Muscle layer of duodenum (tissue), 2 donors: Measurements from ENCODE around the gene POLG.
A peak's percentile ranks its signal among the peaks of the same experiment; 100 is the strongest.

Source experiments
- H3K27ac ChIP-seq: one replicate; pipeline ENCODE4 v1.7.0; 2013; ENCODE audit warnings: mild to moderate bottlenecking, low read length
- H3K27me3 ChIP-seq: one replicate; pipeline ENCODE4 v1.7.0; 2013; ENCODE audit warnings: low read depth, mild to moderate bottlenecking, control low read depth, low read length
- H3K36me3 ChIP-seq, 2 donors: one replicate each; pipeline ENCODE4 v1.7.0; 2013; ENCODE audit warnings: low read length in 2 of 2, control low read depth in 1 of 2, mild to moderate bottlenecking in 1 of 2; ENCODE audit not compliant: insufficient read depth in 2 of 2, control insufficient read depth in 1 of 2
- H3K4me1 ChIP-seq, 2 donors: one replicate each; pipeline ENCODE4 v1.7.0; 2013; ENCODE audit warnings: low read length in 2 of 2, mild to moderate bottlenecking in 2 of 2, control low read depth in 1 of 2, moderate library complexity in 1 of 2; ENCODE audit not compliant: insufficient read depth in 2 of 2, control insufficient read depth in 1 of 2
- H3K4me3 ChIP-seq, 2 donors: one replicate each; pipeline ENCODE4 v1.7.0; 2013; ENCODE audit warnings: low read length in 2 of 2, low read depth in 1 of 2, mild to moderate bottlenecking in 1 of 2
- H3K9me3 ChIP-seq, 2 donors: one replicate each; pipeline ENCODE4 v1.7.0; 2013; ENCODE audit warnings: low read length in 2 of 2, control low read depth in 1 of 2, mild to moderate bottlenecking in 1 of 2; ENCODE audit not compliant: control insufficient read depth in 1 of 2
- donor health status: healthy.

The POLG gene

DNA sequence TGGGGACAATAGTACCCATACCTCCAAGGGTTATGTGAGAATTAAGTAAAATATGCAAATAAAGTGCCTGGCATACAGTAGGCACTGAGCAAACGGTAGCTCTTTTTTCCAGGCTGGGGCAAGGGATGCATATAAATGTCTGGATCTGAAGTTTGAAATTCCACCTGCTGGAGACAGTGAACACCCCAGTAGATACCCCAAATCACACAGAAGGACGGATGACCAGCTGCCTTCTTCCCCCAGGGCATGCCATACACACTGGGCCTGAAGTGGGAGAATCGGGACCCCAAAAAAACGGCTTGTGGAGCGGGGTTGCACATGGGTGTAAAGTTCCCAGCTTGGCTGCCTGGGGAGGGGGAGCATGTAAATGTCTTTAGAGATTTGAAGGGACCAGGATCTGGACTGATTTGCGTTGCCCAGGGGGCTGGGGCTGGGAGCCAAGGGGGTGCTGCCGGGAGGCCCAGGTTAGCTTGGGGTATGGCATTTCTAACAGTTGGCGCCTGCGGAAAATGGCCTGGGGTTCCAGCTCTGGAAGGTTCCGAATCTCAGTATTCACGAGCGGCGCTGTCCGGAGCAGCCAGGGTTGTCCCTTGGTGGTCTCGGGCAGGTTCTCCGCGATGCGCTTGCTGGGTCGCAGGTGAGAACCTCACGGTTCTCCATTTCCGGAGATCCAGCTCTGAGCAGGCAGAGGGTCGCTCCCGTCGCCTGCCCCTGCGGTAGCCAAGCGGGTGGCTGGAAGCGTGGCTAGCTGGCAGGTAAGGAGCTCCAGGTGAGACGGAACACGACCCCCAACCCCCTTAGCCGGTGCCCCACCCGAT is 42.6 kb upstream of the POLG start:
- Histone ChIP-seq H3K36me3 (no peaks in the 10 kb centered on the region), H3K27ac (no peak overlapping the region), H3K27me3 (peaks cover 71% of the 10 kb centered on the region), H3K4me1 (peaks cover 0 to 15% of the 10 kb centered on the region in 2 donors), H3K9me3 (no peaks in the 10 kb centered on the region), H3K4me3 (peak overlapping the region in 1 of 2 donors; percentile 4)

DNA sequence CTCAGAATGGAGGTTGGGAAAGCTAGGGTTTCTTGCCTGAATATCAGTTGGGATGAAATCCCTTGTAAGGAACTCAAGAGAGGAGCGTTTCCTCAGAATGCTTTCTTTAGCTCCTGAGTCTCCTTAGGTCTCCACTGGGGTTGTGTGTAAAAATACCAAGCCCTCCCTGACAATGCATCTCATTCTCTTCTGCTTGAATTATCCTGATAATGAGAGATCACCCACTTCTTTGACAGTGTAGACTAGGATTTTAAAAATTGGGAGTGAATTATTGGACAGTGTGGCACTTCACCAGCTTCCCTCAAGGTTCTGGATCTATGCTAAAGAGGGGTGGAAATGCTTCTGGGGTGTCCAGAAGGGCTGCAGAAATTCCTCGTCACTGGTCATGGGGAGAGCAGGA is 41.8 kb upstream of the POLG start:
- H3K27ac ChIP-seq = no peak overlapping the region
- H3K27me3 ChIP-seq = peaks cover 78% of the 10 kb centered on the region

DNA sequence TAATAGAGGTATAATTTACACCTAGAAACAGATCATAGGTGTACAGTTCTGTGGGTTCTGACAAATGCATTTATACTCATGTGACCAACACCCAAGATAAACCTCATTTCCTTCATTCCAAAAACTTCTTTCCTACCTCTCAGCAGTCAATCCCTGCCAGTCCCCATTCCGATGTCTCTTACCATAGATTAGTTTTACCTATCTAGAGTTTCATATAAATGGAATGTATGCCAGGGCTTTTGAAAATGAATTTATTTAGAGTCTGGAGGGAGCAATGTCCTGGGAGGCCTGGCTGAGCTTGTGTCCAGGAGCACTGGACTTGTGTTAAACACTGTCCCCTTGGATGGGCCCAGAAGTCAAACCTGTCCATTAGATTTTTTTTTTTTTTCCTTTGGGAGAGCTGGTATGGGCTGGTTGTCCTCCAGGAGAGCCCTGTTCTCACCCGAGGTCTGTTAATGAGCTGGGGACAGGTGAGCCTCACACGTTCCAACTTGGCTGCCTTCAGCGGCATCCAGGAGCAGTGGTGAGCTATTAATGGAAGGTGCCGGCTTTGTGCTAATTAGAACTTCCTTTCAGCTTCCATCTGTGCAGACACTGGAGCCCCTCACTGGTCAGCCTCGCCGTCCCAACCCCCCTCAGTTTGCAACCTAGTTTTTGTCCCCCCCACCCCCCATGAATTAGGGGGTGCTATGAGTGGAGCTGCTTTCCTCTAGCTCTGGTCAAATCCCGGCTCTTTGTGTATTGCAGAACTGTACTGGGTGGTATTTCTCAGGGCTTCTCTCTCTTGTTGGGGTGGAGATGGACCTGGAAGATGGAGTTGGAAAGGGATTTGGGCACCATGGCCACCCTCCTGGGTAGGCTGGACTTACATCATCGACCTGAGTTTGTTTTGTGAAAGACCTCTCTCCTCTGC is 40.7 kb upstream of the POLG start:
- H3K27ac ChIP-seq = no peak overlapping the region
- H3K4me3 ChIP-seq = no peak overlapping the region
- no peaks in the 10 kb centered on the region for H3K36me3 ChIP-seq
- H3K9me3 ChIP-seq = no peaks in the 10 kb centered on the region
- H3K4me1 ChIP-seq = peaks cover 4 to 29% of the 10 kb centered on the region in 2 donors
- peaks cover 80% of the 10 kb centered on the region for H3K27me3 ChIP-seq

More for the DNA sequence above, 41.8 kb upstream of the POLG start:
- Histone ChIP-seq H3K9me3 (no peaks in the 10 kb centered on the region), H3K4me3 (no peak overlapping the region), H3K36me3 (no peaks in the 10 kb centered on the region), H3K4me1 (peaks cover 0 to 20% of the 10 kb centered on the region in 2 donors)

DNA sequence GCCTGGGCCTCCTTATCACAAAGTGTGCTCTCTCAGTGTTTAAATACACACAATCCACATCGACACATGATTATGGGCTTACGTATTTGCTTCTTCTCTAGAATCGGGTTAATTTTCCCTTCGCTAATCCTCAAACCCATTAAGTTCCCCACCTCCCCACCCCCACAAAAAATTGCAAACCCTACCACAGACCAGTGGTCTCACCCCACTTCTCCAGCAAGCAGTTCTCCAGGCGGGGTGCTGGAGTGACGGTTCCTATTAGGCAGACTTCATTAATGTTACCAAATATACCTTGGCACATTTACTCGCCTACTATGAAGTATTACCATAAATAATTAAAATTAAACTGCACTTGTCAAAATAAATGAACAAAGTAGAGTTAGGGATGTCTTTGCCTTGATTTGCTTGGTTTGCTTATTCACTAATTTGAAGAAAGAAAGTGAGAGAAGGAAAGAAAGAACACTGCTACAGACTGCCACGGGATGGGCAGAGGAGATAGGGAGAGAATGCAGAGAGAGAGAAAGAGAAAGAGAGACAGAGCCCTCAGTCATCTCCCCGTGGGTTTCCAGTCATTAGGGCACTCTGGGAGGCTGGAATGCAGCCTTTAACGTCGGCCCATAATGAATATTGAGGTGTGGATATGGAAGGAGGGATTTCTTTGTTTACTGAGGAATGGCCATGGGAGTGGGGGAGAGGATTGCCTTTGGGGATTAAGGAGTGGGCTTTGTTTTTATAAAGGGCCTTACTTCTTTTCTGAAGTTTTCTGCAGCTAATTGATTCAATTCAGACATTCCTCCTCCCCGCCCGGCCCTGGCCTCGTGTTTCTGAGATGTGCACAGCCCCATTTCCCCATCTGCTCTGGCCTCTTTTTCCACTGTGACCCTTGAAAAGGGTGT is 39.7 kb upstream of the POLG start:
- Histone ChIP-seq H3K27me3 (peaks cover 86% of the 10 kb centered on the region), H3K36me3 (no peaks in the 10 kb centered on the region), H3K27ac (no peak overlapping the region), H3K9me3 (no peaks in the 10 kb centered on the region), H3K4me3 (no peak overlapping the region), H3K4me1 (peaks cover 4 to 30% of the 10 kb centered on the region in 2 donors)

DNA sequence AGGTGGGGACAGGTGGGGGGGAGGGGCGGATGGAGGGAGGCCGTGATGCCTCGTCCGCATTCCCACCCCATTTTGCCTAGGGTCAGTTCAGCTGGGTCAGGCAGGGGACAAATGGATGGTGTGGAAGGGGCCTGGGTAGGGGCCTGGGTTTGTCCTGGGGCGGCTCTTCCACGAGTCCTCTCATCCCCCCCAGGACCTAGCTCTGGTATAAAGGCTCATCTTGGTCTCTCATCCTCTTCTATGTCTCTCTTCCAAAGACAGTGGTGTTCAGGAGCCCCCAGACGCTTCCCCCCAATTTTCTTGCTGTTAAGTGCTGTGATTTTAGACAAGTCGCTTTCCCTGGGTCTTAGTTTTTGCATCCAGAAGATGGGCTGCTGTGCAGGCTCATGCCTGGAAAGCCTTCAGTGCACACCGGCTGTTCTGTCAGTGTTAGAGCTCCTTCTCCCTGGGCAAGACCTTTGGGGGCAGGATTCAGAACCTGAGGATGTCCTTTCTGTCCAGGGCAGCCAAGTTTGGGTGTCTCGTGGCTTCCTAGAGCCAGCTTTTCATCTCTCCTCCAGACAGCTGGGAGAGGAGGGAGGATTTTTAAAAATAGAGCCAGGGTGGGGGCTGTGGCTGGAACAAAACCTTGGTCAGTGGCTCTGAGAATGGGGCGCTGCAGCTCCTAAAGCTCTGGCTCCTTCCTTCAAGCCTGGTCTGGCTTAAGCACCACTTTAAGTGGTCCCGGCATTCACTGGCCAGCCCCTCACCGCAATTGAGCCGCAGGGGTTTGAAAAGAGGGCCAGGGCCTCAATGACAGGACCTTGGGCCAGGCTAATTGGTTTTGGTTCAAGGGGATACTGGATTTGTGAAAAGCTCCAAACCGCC is 37.7 kb upstream of the POLG start:
- no peak overlapping the region for H3K4me3 ChIP-seq
- peaks cover 90% of the 10 kb centered on the region for H3K27me3 ChIP-seq
- H3K36me3 ChIP-seq = no peaks in the 10 kb centered on the region
- no peak overlapping the region for H3K27ac ChIP-seq
- H3K9me3 ChIP-seq = no peaks in the 10 kb centered on the region
- peaks cover 4 to 24% of the 10 kb centered on the region in 2 donors for H3K4me1 ChIP-seq

DNA sequence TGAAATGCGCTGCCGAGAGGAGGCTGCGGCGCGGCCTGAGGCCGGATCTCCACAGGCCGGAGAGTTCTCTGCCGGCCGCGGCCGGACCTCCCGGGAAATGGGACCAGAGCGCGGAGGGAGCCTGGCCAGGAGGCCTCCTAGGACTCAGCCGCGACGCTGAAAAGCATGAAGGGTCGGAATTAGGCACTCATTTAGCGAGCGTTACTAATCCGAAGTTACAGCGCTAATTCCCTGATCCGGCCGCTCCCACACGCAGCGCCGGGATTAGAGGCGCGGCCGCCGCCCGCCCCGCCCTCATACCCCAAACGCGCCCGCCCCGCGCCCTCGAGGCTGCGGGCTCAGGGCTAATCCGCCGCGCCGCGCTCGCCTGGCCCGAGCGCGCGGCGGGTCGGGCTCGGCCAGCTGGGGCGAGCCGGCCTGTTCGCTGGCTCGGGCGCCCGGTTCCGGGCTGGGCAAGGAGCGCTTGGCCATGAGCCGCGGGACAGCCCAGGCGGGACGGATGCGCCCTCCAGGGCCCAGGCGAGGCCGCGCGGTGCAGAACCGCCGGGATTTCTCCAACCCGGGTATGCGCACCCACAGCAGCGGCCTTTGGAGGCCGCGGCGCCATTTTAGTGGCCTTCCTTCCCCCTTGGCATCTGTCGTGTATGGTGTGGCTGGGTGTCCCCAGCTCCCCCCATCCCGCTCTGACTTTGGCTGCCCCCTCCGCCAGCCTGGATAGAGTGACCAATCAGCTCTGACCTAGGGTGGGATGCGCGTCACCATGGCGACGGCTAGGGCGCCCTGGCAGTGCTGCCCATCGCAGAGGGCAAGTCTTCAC is 36.8 kb upstream of the POLG start:
- Histone ChIP-seq H3K27ac (no peak overlapping the region), H3K4me1 (peaks cover 4 to 29% of the 10 kb centered on the region in 2 donors), H3K36me3 (no peaks in the 10 kb centered on the region), H3K4me3 (peak overlapping the region in 1 of 2 donors; percentile 44), H3K27me3 (peaks cover 90% of the 10 kb centered on the region), H3K9me3 (no peaks in the 10 kb centered on the region)

DNA sequence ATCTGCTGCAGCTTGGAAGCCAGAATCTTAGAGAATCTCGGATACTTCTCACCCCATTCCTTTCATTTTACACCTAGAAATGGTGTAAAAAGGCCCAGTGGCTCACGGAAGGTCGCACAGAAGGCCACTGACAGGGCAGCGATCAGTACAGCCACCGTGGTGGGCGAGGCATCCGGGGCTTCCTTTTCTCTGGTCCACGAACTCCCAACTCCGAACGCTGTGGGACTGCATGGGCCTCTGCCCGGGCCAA is 36.3 kb upstream of the POLG start:
- no peaks in the 10 kb centered on the region for H3K36me3 ChIP-seq
- H3K4me1 ChIP-seq = peaks cover 4 to 29% of the 10 kb centered on the region in 2 donors
- H3K4me3 ChIP-seq = peak overlapping the region in 1 of 2 donors; percentile 44
- no peaks in the 10 kb centered on the region for H3K9me3 ChIP-seq
- no peak overlapping the region for H3K27ac ChIP-seq
- peaks cover 94% of the 10 kb centered on the region for H3K27me3 ChIP-seq

DNA sequence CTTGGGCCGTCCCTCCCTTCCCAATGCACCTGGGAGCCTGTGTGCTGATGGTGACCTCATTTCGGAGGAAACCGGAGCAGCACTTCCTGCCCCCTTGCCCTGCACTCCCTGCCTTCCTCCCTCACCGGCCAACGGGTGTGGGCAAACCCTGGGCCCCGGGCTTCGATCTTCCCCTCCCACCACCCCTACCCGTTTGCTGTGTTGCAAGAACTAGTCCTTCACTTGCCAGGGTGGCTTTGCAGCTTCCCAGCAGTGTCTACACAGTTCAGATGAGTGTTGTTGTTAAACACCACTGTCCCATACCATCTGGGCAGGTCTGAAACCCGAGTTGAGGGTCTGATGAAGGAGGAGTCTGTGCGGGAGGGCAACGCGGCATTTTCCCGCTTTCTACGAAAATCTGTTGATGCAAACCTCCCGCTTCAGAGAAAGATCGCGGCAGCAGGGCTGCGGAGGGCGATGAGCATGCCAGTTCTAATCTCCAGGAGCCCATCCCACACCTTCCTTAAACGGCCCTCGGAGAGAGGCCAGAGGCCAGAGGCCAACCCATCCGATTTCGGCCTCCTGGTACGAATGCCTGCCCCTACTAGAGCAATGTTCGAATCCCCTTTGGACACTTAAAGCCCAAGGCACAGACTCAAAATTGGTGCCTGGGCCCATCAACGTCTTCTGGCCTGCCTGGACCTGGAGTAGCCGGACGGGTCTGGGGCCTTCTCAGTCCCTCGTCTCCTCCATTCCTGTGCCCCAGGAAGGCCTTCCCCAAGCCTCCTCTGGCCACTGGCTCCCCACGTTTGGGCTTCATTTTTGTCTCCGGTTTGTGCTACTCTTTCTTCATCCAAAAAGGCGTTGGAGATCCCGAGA is 35.7 kb upstream of the POLG start:
- Histone ChIP-seq H3K27me3 (peaks cover 94% of the 10 kb centered on the region), H3K4me1 (peaks cover 4 to 29% of the 10 kb centered on the region in 2 donors)

DNA sequence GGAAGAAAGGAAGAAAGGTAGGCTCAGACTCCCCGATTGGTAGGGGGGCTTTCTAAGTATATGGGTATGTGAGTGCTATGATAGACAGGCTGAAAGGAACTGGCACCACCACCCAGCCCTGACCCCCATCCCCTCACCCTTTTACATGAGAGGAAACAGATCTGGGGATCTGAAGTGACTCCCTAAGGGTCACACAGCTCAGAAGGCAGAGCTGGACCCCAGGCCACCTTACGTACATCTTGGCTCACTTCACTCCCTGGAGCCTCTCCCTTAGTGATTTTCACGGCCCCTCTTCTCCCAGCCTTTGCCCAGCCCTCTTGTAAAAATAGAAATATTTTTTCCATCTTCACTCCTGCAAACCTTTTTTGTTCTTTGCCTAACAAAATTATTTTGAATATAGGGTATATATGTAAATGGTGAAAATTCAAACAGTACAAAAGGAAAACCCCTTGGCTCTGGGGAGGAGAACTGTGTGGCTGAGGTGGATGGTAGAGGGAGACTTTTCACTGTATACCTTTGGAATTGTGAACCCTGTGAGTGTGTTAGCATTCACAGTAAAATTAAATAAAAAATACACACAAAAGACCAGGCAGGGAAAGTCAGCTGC is 34.8 kb upstream of the POLG start:
- no peaks in the 10 kb centered on the region for H3K9me3 ChIP-seq
- no peaks in the 10 kb centered on the region for H3K36me3 ChIP-seq
- peaks cover 4 to 29% of the 10 kb centered on the region in 2 donors for H3K4me1 ChIP-seq
- no peak overlapping the region for H3K4me3 ChIP-seq
- H3K27ac ChIP-seq = no peak overlapping the region
- H3K27me3 ChIP-seq = peaks cover 94% of the 10 kb centered on the region

More for the DNA sequence above, 35.7 kb upstream of the POLG start:
- Histone ChIP-seq H3K27ac (no peak overlapping the region), H3K36me3 (no peaks in the 10 kb centered on the region), H3K4me3 (peak overlapping the region in 1 of 2 donors; percentile 44), H3K9me3 (no peaks in the 10 kb centered on the region)
